Measurements from ENCODE around the gene NKX3-2.

NKX3-2 gene

GRCh38 chr4:13527192-13527980, 16.9 kb downstream of the NKX3-2 start:
- Histone ChIP-seq H3K9ac (ENCODE audit: low read length) (no peak overlapping the region), H3K27me3 (ENCODE audit: control insufficient read depth, insufficient read depth, low read length) (peaks cover 33% of the 10 kb centered on the region), H3K36me3 (ENCODE audit: control insufficient read depth, insufficient read depth, low read length) (no peaks in the 10 kb centered on the region), H3K4me1 (ENCODE audit: control insufficient read depth, insufficient read depth, low read length) (no peaks in the 10 kb centered on the region), H3K27ac (ENCODE audit: low read depth, low read length) (no peak overlapping the region), H3K4me3 (ENCODE audit: low read length) (peak overlapping the region; percentile 10)

DNA sequence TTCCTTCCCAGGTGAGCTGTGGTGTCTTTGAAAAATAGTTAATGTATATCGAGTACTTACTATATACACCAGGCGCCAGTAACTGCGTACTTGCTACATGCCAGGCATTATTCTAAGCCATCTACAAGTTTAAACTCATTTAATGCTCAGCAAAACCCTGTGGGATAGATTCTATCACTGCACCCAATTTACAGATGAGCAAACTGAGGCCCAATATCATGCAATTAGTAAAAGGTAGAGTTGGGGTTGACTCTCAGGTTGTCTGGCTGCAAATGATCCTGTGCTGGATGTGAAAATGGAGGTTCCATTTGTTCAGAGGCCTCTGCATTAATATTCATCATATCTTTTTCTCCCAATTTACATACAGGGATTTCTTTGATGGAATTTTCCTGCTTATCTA, 17.6 kb downstream of the NKX3-2 start:
- H3K27ac ChIP-seq (ENCODE audit: low read depth, low read length) = no peak overlapping the region
- H3K4me3 ChIP-seq (ENCODE audit: low read length) = no peak overlapping the region
- H3K4me1 ChIP-seq (ENCODE audit: control insufficient read depth, insufficient read depth, low read length) = no peaks in the 10 kb centered on the region
- no peak overlapping the region for H3K9ac ChIP-seq (ENCODE audit: low read length)
- peaks cover 33% of the 10 kb centered on the region for H3K27me3 ChIP-seq (ENCODE audit: control insufficient read depth, insufficient read depth, low read length)
- no peaks in the 10 kb centered on the region for H3K36me3 ChIP-seq (ENCODE audit: control insufficient read depth, insufficient read depth, low read length)

GRCh38 chr4:13525606-13526281, 18.6 kb downstream of the NKX3-2 start:
- Histone ChIP-seq H3K4me1 (ENCODE audit: control insufficient read depth, insufficient read depth, low read length) (no peaks in the 10 kb centered on the region), H3K27ac (ENCODE audit: low read depth, low read length) (no peak overlapping the region), H3K36me3 (ENCODE audit: control insufficient read depth, insufficient read depth, low read length) (no peaks in the 10 kb centered on the region), H3K4me3 (ENCODE audit: low read length) (no peak overlapping the region), H3K27me3 (ENCODE audit: control insufficient read depth, insufficient read depth, low read length) (peaks cover 30% of the 10 kb centered on the region), H3K9ac (ENCODE audit: low read length) (no peak overlapping the region)

GRCh38 chr4:13524504-13525243, 19.6 kb downstream of the NKX3-2 start:
- Histone ChIP-seq H3K4me3 (ENCODE audit: low read length) (no peak overlapping the region), H3K36me3 (ENCODE audit: control insufficient read depth, insufficient read depth, low read length) (no peaks in the 10 kb centered on the region), H3K9ac (ENCODE audit: low read length) (no peak overlapping the region), H3K27ac (ENCODE audit: low read depth, low read length) (no peak overlapping the region), H3K27me3 (ENCODE audit: control insufficient read depth, insufficient read depth, low read length) (peaks cover 24% of the 10 kb centered on the region), H3K4me1 (ENCODE audit: control insufficient read depth, insufficient read depth, low read length) (no peaks in the 10 kb centered on the region)

- H3K27me3 ChIP-seq (ENCODE audit: control insufficient read depth, insufficient read depth, low read length) = peaks cover 22% of the 10 kb centered on the region
- no peaks in the 10 kb centered on the region for H3K4me1 ChIP-seq (ENCODE audit: control insufficient read depth, insufficient read depth, low read length)
- no peak overlapping the region for H3K9ac ChIP-seq (ENCODE audit: low read length)
- H3K36me3 ChIP-seq (ENCODE audit: control insufficient read depth, insufficient read depth, low read length) = no peaks in the 10 kb centered on the region
- H3K4me3 ChIP-seq (ENCODE audit: low read length) = no peak overlapping the region
- H3K27ac ChIP-seq (ENCODE audit: low read depth, low read length) = no peak overlapping the region
These were observed 20.5 kb downstream of the NKX3-2 start for GRCh38 chr4:13523591-13524503.

GRCh38 chr4:13523105-13523477, 21.2 kb downstream of the NKX3-2 start:
- no peak overlapping the region for H3K9ac ChIP-seq (ENCODE audit: low read length)
- H3K4me1 ChIP-seq (ENCODE audit: control insufficient read depth, insufficient read depth, low read length) = no peaks in the 10 kb centered on the region
- H3K36me3 ChIP-seq (ENCODE audit: control insufficient read depth, insufficient read depth, low read length) = no peaks in the 10 kb centered on the region
- H3K27me3 ChIP-seq (ENCODE audit: control insufficient read depth, insufficient read depth, low read length) = peaks cover 16% of the 10 kb centered on the region
- H3K4me3 ChIP-seq (ENCODE audit: low read length) = no peak overlapping the region
- no peak overlapping the region for H3K27ac ChIP-seq (ENCODE audit: low read depth, low read length)

DNA sequence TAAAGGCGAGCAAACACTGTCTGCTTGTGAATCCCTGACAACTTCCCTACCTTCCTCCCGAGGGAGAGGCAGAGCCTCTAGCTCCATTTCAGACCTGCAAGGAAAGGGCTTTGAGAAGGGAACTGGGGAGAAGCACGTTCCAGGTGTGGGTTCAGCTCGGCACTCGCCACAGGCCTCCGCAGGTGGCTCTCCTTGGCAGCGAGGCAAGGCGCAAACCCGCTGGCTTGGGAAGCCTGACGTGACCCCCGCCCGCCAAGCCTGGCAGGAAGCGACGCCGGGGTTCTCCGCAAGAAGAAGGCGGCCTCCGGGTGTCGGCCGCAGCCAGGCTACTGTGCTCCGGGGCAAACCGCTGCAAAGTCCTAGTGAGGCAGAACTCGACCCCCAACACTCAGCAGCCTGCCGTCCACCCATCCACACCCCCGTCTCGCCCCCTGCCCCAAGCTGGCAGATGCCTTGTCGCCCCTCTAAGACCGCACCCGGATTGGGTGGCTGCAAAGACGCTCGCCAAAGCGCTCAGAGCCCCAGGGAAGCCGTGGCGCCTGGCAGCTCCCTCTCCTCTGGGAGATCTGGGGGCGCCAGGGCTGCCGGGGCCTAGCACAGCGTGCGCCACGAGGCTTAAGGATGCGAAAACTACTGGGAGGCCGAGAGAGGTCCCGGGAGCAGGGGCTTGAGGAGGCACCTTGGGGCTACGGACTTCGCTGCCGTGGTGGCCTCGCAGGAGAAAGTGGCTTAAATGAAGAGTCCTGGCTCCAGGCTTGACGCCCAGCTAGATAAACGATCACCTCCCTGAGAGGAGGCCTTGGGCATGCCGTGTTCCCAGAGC, 21.8 kb downstream of the NKX3-2 start:
- no peak overlapping the region for H3K9ac ChIP-seq (ENCODE audit: low read length)
- H3K27ac ChIP-seq (ENCODE audit: low read depth, low read length) = no peak overlapping the region
- peaks cover 13% of the 10 kb centered on the region for H3K27me3 ChIP-seq (ENCODE audit: control insufficient read depth, insufficient read depth, low read length)
- H3K4me1 ChIP-seq (ENCODE audit: control insufficient read depth, insufficient read depth, low read length) = no peaks in the 10 kb centered on the region
- no peaks in the 10 kb centered on the region for H3K36me3 ChIP-seq (ENCODE audit: control insufficient read depth, insufficient read depth, low read length)
- H3K4me3 ChIP-seq (ENCODE audit: low read length) = no peak overlapping the region

- Histone ChIP-seq H3K27me3 (ENCODE audit: control insufficient read depth, insufficient read depth, low read length) (peaks cover 11% of the 10 kb centered on the region), H3K4me1 (ENCODE audit: control insufficient read depth, insufficient read depth, low read length) (no peaks in the 10 kb centered on the region)
These were observed 23.3 kb downstream of the NKX3-2 start for GRCh38 chr4:13521047-13521446.

GRCh38 chr4:13516315-13516860, 27.9 kb downstream of the NKX3-2 start:
- Histone ChIP-seq H3K27ac (ENCODE audit: low read depth, low read length) (no peak overlapping the region), H3K27me3 (ENCODE audit: control insufficient read depth, insufficient read depth, low read length) (no peaks in the 10 kb centered on the region), H3K36me3 (ENCODE audit: control insufficient read depth, insufficient read depth, low read length) (no peaks in the 10 kb centered on the region), H3K4me3 (ENCODE audit: low read length) (no peak overlapping the region), H3K9ac (ENCODE audit: low read length) (no peak overlapping the region), H3K4me1 (ENCODE audit: control insufficient read depth, insufficient read depth, low read length) (no peaks in the 10 kb centered on the region)

More at GRCh38 chr4:13521047-13521446, 23.3 kb downstream of the NKX3-2 start:
- Histone ChIP-seq H3K4me3 (ENCODE audit: low read length) (no peak overlapping the region), H3K27ac (ENCODE audit: low read depth, low read length) (no peak overlapping the region), H3K36me3 (ENCODE audit: control insufficient read depth, insufficient read depth, low read length) (no peaks in the 10 kb centered on the region), H3K9ac (ENCODE audit: low read length) (no peak overlapping the region)

GRCh38 chr4:13515268-13515667, 29.0 kb downstream of the NKX3-2 start:
- no peak overlapping the region for H3K9ac ChIP-seq (ENCODE audit: low read length)
- H3K4me3 ChIP-seq (ENCODE audit: low read length) = no peak overlapping the region
- no peaks in the 10 kb centered on the region for H3K4me1 ChIP-seq (ENCODE audit: control insufficient read depth, insufficient read depth, low read length)
- no peaks in the 10 kb centered on the region for H3K27me3 ChIP-seq (ENCODE audit: control insufficient read depth, insufficient read depth, low read length)
- no peak overlapping the region for H3K27ac ChIP-seq (ENCODE audit: low read depth, low read length)
- H3K36me3 ChIP-seq (ENCODE audit: control insufficient read depth, insufficient read depth, low read length) = no peaks in the 10 kb centered on the region

DNA sequence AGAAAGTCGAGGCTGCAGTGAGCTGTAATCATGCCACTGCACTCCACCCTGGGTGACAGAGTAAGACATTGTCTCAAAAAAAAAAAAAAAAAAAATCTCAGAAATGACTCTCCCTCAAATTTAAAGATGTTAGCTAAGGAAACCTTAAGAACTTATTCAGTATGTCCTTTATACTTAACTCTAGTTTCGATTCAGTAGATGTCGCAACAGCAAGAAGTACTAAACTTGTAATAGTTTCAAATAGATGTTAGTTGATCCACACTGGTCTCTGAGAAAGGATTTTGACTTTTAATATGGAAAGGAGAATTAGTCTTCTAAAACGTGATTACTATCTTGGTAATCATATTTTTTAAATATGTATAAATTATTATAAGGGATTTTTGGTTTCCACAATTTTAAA, 29.6 kb downstream of the NKX3-2 start:
- H3K27me3 ChIP-seq (ENCODE audit: control insufficient read depth, insufficient read depth, low read length) = no peaks in the 10 kb centered on the region
- no peak overlapping the region for H3K27ac ChIP-seq (ENCODE audit: low read depth, low read length)
- no peaks in the 10 kb centered on the region for H3K36me3 ChIP-seq (ENCODE audit: control insufficient read depth, insufficient read depth, low read length)
- H3K4me3 ChIP-seq (ENCODE audit: low read length) = no peak overlapping the region
- H3K9ac ChIP-seq (ENCODE audit: low read length) = no peak overlapping the region
- no peaks in the 10 kb centered on the region for H3K4me1 ChIP-seq (ENCODE audit: control insufficient read depth, insufficient read depth, low read length)

Data from rectal smooth muscle tissue (tissue), 1 donor.